LNCAP (cell line): ENCODE results near the gene OTULIN.

ENCODE experiments used
- TF ChIP-seq, protein P1 (sequence below): fragments of 450-650 bp; IDR thresholded peaks from 2 replicates; pipeline ENCODE4 v1.5.1; 2017; ENCODE audit warnings: mild to moderate bottlenecking

OTULIN gene

DNA sequence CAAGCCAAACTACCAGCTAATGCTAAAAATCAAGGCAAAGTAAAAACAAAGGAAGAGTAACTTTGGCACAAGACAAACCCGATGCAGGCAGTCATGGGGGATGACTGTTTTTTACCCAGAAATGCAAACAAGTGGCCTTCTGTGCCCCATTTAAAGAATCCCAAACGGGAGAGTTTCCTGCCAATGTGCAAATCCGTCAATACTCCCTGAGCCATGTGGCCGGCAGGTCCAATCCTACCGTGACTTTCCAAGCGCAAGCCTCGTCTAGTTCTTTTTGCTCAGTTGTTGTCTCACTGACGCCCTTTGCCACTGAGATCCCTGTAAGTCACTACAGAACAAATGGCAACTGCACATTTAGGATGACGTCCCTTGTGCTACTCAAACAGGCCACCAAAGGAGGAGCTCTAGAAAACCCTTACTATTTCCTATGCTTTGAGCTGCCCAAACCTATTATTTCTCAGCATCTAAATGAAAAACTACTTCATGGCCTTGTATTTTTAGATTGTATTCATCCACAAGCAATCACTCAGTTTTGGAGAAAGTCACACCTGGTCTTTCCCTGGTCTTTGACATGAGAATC, 43.4 kb downstream of the OTULIN start:
- TF ChIP-seq, protein P1, sequence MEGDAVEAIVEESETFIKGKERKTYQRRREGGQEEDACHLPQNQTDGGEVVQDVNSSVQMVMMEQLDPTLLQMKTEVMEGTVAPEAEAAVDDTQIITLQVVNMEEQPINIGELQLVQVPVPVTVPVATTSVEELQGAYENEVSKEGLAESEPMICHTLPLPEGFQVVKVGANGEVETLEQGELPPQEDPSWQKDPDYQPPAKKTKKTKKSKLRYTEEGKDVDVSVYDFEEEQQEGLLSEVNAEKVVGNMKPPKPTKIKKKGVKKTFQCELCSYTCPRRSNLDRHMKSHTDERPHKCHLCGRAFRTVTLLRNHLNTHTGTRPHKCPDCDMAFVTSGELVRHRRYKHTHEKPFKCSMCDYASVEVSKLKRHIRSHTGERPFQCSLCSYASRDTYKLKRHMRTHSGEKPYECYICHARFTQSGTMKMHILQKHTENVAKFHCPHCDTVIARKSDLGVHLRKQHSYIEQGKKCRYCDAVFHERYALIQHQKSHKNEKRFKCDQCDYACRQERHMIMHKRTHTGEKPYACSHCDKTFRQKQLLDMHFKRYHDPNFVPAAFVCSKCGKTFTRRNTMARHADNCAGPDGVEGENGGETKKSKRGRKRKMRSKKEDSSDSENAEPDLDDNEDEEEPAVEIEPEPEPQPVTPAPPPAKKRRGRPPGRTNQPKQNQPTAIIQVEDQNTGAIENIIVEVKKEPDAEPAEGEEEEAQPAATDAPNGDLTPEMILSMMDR, result no peak

DNA sequence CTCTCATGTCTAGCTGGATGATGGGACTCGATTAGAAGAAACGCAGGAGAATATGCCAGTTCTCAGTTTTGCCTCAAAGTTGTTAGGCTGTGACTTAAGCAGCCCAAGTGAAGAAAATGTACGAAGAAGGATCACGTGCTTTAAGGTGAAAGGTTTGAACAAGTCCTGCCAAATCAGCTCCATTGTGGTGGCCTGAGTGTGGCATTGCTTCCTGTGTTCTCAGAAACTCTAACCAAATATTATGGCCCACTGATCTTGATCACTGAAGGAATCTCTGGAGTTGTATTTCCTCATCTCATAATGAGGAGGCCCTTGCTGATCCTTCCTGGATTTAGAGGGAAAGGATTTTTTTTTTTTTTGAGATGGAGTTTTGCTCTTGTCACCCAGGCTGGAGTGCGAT, 44.0 kb downstream of the OTULIN start:
- TF ChIP-seq, protein P1, result no peak

- TF ChIP-seq, protein P1, result no peak
These were observed 45.9 kb downstream of the OTULIN start for GRCh38 chr5:14710313-14710994.

GRCh38 chr5:14712131-14712530, 47.6 kb downstream of the OTULIN start:
- TF ChIP-seq, protein P1, result no peak

DNA sequence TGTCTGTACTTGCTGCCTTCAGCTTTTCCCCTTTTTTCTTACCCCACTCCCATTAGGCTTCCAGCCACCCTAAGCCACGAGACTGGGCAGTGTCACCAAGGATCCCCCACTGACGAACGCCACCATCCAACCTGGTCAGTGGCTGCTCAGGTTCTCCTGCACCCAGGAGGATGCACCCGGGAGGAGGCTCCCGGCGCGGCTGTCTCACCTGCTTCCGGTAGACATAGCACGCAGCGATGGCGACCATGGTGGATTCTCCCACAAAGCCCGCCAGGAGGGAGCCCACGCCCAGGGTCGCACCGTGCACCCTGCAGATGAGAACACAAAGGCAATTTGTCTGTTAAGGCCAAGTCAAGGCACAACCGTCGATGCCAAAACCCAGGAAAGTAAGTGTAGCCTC, 48.1 kb downstream of the OTULIN start:
- TF ChIP-seq, protein P1, result no peak

DNA sequence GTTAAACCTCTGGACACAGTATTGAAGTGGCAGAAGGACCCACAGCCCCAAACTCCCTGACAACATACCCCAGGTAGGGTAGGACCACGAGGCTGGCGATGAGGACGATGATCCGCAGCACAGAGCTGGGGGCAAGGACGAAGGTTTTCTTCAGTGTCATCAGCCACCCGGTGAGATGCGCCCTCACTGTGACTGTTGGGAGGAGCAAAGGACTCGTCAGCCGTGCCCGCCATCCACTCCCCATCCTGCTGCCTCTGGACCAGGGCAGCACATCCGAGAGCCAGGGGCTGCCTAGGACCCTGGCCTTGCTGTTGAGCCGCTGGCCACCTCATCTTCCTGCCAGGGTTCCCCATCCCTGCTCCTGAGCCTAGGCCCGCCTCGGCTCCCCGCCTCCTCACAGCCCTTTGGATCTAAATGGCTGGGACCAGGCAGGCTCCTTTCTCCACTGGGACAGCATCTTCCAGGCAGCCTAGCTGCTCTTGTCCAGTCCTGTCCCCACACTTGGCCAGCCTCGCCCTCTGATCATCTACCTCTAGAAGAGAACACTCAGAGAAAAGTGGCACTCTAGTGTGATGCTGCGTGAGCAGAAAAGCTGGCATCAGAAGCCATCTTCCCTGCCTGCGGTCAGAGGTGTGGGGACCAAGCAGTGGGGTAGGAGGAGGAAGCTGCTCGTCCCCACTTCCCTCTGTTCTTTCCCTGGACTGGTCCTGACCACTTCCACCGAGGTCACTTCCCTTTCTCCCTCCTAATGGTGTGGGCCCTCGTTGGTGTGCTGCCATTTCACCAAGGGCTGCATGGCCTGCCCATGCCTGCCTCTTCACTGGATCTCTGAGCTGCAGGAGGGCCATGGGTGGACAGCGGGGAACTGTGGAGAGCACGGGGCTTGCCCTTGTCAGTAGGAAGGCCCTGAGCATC, 49.2 kb downstream of the OTULIN start:
- TF ChIP-seq, protein P1, result no peak

- TF ChIP-seq, protein P1, result no peak
These were observed 50.2 kb downstream of the OTULIN start for GRCh38 chr5:14714706-14715105.
